GM19043 (cell line): ENCODE data around the gene ZNF106.

Experiments
- ATAC-seq: cut with Tn5 transposase; IDR thresholded peaks from one replicate; pipeline ENCODE4 v1.9.1; 2021; ENCODE audit warnings: low read depth; ENCODE audit not compliant: unreplicated experiment

ZNF106 gene

GRCh38 chr15:42373936-42374335 is 117.0 kb downstream of the ZNF106 start:
- ATAC-seq: no peak

- no peak for ATAC-seq
These were observed 117.7 kb downstream of the ZNF106 start for GRCh38 chr15:42373274-42373673.

DNA sequence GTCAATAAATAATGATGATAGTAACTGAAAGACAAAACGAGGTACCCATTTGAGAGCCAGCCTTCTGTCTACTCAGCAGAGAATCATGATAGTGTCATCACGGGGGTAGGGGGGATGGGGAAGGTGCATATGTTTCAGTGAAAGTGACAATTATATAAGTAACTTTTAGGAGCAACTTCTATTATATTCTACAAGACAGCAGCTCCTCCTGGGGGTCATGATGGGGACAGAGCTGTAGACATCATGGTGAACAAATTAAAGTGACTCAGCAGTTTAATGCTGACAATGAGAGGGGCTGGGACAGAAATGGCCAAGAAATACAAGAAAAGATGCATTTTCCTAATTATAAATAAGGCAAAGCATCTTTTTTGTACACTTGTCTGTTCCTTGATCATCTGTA is 119.8 kb downstream of the ZNF106 start:
- ATAC-seq: no peak

DNA sequence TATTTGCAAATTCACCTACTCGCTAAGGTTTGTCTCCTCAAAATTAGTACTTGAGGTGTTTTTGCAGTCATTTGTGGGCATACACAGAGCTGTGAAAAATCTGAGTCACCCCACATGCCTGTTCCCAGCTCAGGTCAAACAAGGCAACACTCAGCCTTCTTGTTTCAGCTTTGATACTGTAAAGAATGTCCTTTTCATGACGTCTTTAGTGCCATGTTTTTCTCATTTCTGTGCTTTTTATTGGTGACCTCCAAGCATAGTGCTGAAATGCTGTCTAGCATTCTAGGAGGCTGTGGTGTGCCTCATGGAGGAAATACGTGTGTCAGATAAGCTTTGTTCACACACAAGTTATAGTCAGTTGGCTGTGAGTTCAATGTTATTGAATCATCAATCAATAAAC is 122.8 kb downstream of the ZNF106 start:
- no peak for ATAC-seq

DNA sequence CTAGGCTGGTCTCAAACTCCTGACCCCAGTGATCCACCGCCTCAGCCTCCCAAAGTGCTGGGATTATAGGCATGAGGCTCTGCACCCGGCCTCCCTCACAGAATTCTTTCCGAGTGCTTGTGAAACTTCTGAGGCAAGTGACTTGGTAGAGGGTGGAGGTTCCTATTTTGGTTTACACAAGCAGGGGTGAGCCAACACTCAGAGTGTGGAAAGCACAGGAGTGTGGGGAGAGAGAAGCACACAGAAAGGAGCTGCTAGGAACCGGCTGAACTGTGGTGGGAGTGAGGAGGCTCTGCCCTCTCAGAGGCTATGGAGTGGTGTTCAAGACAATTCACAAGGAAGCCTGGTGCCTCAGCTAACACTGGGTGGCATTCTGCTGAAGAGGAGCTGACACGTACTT is 123.9 kb downstream of the ZNF106 start:
- no peak for ATAC-seq

DNA sequence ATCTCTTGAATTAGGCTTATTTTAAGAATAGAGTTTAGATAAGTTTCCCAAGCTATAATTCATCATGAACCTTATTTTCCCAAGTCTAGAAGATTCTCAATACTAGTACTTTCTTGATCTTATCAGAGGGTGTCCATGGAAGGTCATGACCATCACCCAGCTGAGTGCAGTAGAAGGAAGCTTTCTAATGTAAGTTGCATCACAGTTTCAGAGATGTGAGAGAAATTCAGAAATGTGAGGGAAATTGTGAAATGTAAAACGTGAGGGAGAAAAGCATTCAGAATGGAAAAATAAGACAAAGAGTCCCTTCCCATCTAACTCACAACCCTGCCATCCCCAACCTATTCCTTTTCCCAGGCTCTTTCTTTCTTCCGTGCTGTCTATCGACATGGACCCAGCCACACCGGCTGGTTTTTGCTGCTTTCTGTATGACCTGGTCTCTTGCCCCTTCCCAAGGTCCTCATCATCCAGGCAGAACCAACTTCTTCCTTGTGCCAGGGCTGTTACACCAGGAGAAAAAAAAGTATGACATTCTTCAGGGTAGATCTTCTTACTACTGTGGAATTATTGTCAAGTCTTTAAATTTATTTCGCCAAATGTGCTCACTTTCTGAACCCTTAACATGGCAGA is 124.9 kb downstream of the ZNF106 start:
- no peak for ATAC-seq

DNA sequence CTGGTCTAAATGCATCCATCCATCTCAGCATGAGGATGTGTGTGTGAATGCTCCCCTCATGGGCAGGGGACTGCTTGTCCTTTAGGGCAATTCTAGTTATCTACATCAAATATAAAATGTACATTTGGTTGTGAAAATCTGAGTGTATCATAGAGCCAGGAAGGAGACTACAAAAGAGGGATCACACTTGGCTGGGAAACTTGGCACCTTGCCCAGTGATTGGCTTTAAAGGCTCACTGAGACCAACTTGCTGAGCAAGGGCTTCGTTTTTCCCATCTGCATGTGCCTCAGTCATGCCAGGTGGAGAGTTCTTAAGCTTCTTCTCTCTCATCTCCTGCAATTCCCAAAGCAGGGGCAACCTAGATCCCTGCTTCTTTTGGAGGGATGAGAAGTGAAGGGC is 126.4 kb downstream of the ZNF106 start:
- ATAC-seq: no peak

DNA sequence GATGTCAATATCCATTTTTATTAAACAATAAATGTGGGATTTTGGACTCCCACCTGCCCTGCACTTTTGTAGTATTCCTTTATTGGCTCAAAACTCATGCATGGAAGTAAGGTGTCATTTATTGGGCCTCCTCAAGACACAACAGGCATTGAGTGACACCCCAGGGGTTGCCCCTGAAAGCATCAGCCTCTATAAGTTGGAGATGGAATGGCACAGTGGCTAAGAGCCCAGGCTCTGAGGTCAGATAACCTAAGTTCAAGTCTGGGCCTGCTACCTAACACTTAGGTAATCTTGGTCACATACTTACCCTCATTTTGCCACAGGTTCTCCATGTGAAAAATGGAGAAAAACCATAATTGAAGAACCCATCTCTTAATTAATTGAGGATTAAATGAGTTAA is 127.0 kb downstream of the ZNF106 start:
- ATAC-seq: no peak

GRCh38 chr15:42363487-42363886 is 127.5 kb downstream of the ZNF106 start:
- ATAC-seq: no peak
